Measurements from ENCODE around the gene RASSF8. TPM values are rescaled to one million over a fixed set of nuclear protein-coding genes. Genes with fewer than 3 reads are reported as not detected.

RASSF8 gene
- total RNA-seq, 1 donor from 2014 or later: 39.5 TPM

- Mint-ChIP-seq H3K4me3 (ENCODE audit: unreplicated experiment) (no peak overlapping the region), H3K27ac (ENCODE audit: unreplicated experiment) (no peak overlapping the region), H3K9me3 (ENCODE audit: unreplicated experiment) (peaks cover 6% of the 10 kb centered on the region), H3K36me3 (ENCODE audit: low read depth, unreplicated experiment) (no peaks in the 10 kb centered on the region), H3K27me3 (ENCODE audit: low read depth, unreplicated experiment) (no peaks in the 10 kb centered on the region), H3K4me1 (ENCODE audit: low read depth, unreplicated experiment) (peaks cover 5% of the 10 kb centered on the region)
- H3K27me3 ChIP-seq (ENCODE audit: insufficient read depth, low read length): no peaks in the 10 kb centered on the region
- no peak overlapping the region for H2AFZ ChIP-seq (ENCODE audit: low read depth, low read length)
- FAIRE-seq (peak; percentile 54), DNase-seq (ENCODE audit: low read depth) (peak; percentile 39)
- H3K9ac ChIP-seq (ENCODE audit: low read length): no peak overlapping the region
- H3K4me1 ChIP-seq (ENCODE audit: insufficient read depth, low read length): no peaks in the 10 kb centered on the region
- H3K27ac ChIP-seq (ENCODE audit: low read depth, low read length): no peak overlapping the region
- H4K20me1 ChIP-seq (ENCODE audit: insufficient read depth, low read length): no peaks in the 10 kb centered on the region
- H3K9me3 ChIP-seq (ENCODE audit: insufficient read depth, low read depth, low read length): no peaks in the 10 kb centered on the region
- no peak overlapping the region for H3K4me2 ChIP-seq (ENCODE audit: low read length)
- TF ChIP-seq CTCF (IDR thresholded peaks at IDR 0.05; ENCODE audit: insufficient read depth, low read depth, low read length): no peak
- no peak for TF ChIP-seq EZH2 (IDR thresholded peaks at IDR 0.05; ENCODE audit: insufficient read depth, low read length)
- H3K4me3 ChIP-seq (ENCODE audit: insufficient read depth, low read depth, low read length): no peak overlapping the region
- peaks cover under 1% of the 10 kb centered on the region for H3K36me3 ChIP-seq (ENCODE audit: insufficient read depth, low read length)
- H3K79me2 ChIP-seq (ENCODE audit: insufficient read depth, low read length): no peaks in the 10 kb centered on the region
Observed at GRCh38 chr12:26077915-26078702, 119.6 kb downstream of the RASSF8 start.

GRCh38 chr12:26080911-26081310 lies 122.4 kb downstream of the RASSF8 start:
- no peaks in the 10 kb centered on the region for H3K9me3 ChIP-seq (ENCODE audit: insufficient read depth, low read depth, low read length)
- H3K27me3 Mint-ChIP-seq (ENCODE audit: low read depth, unreplicated experiment): no peaks in the 10 kb centered on the region
- no peak overlapping the region for H3K27ac Mint-ChIP-seq (ENCODE audit: unreplicated experiment)
- TF ChIP-seq CTCF (IDR thresholded peaks at IDR 0.05; ENCODE audit: insufficient read depth, low read depth, low read length) (no peak), EZH2 (IDR thresholded peaks at IDR 0.05; ENCODE audit: insufficient read depth, low read length) (no peak)
- no peak for FAIRE-seq
- no peak overlapping the region for H3K27ac ChIP-seq (ENCODE audit: low read depth, low read length)
- no peak overlapping the region for H3K4me2 ChIP-seq (ENCODE audit: low read length)
- H3K27me3 ChIP-seq (ENCODE audit: insufficient read depth, low read length): no peaks in the 10 kb centered on the region
- no peaks in the 10 kb centered on the region for H3K4me1 ChIP-seq (ENCODE audit: insufficient read depth, low read length)
- no peaks in the 10 kb centered on the region for H3K79me2 ChIP-seq (ENCODE audit: insufficient read depth, low read length)
- peaks cover 8% of the 10 kb centered on the region for H3K9me3 Mint-ChIP-seq (ENCODE audit: unreplicated experiment)
- no peak overlapping the region for H3K9ac ChIP-seq (ENCODE audit: low read length)
- no peak for DNase-seq (ENCODE audit: low read depth)
- no peaks in the 10 kb centered on the region for H3K36me3 ChIP-seq (ENCODE audit: insufficient read depth, low read length)
- no peak overlapping the region for H3K4me3 ChIP-seq (ENCODE audit: insufficient read depth, low read depth, low read length)
- H3K4me1 Mint-ChIP-seq (ENCODE audit: low read depth, unreplicated experiment): peaks cover 5% of the 10 kb centered on the region
- no peak overlapping the region for H2AFZ ChIP-seq (ENCODE audit: low read depth, low read length)
- no peak overlapping the region for H3K4me3 Mint-ChIP-seq (ENCODE audit: unreplicated experiment)
- H3K36me3 Mint-ChIP-seq (ENCODE audit: low read depth, unreplicated experiment): no peaks in the 10 kb centered on the region
- H4K20me1 ChIP-seq (ENCODE audit: insufficient read depth, low read length): no peaks in the 10 kb centered on the region

GRCh38 chr12:26086936-26087335 lies 128.5 kb downstream of the RASSF8 start:
- no peaks in the 10 kb centered on the region for H3K9me3 ChIP-seq (ENCODE audit: insufficient read depth, low read depth, low read length)
- H3K4me2 ChIP-seq (ENCODE audit: low read length): no peak overlapping the region
- no peak overlapping the region for H3K27ac ChIP-seq (ENCODE audit: low read depth, low read length)
- no peak overlapping the region for H3K4me3 ChIP-seq (ENCODE audit: insufficient read depth, low read depth, low read length)
- DNase-seq (ENCODE audit: low read depth) (no peak), FAIRE-seq (no peak)
- H3K27me3 ChIP-seq (ENCODE audit: insufficient read depth, low read length): no peaks in the 10 kb centered on the region
- H3K79me2 ChIP-seq (ENCODE audit: insufficient read depth, low read length): no peaks in the 10 kb centered on the region
- no peaks in the 10 kb centered on the region for H4K20me1 ChIP-seq (ENCODE audit: insufficient read depth, low read length)
- Mint-ChIP-seq H3K4me1 (ENCODE audit: low read depth, unreplicated experiment) (peaks cover 13% of the 10 kb centered on the region), H3K27me3 (ENCODE audit: low read depth, unreplicated experiment) (no peaks in the 10 kb centered on the region), H3K36me3 (ENCODE audit: low read depth, unreplicated experiment) (no peaks in the 10 kb centered on the region), H3K27ac (ENCODE audit: unreplicated experiment) (no peak overlapping the region), H3K4me3 (ENCODE audit: unreplicated experiment) (no peak overlapping the region), H3K9me3 (ENCODE audit: unreplicated experiment) (peaks cover 8% of the 10 kb centered on the region)
- TF ChIP-seq EZH2 (IDR thresholded peaks at IDR 0.05; ENCODE audit: insufficient read depth, low read length) (no peak), CTCF (IDR thresholded peaks at IDR 0.05; ENCODE audit: insufficient read depth, low read depth, low read length) (no peak)
- no peaks in the 10 kb centered on the region for H3K36me3 ChIP-seq (ENCODE audit: insufficient read depth, low read length)
- no peak overlapping the region for H2AFZ ChIP-seq (ENCODE audit: low read depth, low read length)
- no peak overlapping the region for H3K9ac ChIP-seq (ENCODE audit: low read length)
- H3K4me1 ChIP-seq (ENCODE audit: insufficient read depth, low read length): no peaks in the 10 kb centered on the region
